GM12892 (cell line): ENCODE data around the gene KCNK7.

ENCODE experiments used
- POLR2A ChIP-seq: IDR thresholded peaks from 2 replicates; pipeline ENCODE4 v1.6.1; 2011; ENCODE audit warnings: low read depth, low read length, control low read depth
- POLR2AphosphoS5 ChIP-seq: IDR thresholded peaks from 2 replicates; pipeline ENCODE4 v1.6.1; 2011; ENCODE audit warnings: low read depth, low read length, control low read depth
- TAF1 ChIP-seq: IDR thresholded peaks from 2 replicates; pipeline ENCODE4 v1.6.1; 2011; ENCODE audit warnings: low read depth, mild to moderate bottlenecking, control low read depth, low read length, borderline replicate concordance

DNA sequence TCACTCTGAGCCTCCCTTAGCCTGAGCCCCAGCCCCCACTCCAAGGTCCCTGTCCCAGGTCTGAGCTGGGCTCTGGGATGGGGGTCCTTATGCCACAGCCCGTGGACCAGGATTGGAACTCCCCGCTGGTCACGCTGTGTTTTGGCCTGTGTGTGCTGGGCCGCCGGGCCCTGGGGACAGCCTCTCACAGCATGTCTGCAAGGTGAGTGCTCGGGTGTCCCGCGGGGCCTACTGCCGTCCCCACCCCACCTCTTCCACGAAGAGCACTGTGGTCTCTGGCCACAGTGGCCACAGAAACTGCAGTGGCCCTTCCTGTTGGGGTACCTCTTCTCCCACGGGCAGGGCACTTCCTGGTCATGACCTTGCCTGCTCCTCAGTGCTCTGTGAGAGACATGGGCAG, 38.8 kb upstream of the KCNK7 start:
- TF ChIP-seq TAF1 (no peak), POLR2AphosphoS5 (no peak), POLR2A (no peak)
